Activated CD8-positive, alpha-beta memory T cell treated with anti-CD3 and anti-CD28 coated beads for 48 hours (primary cell): ENCODE results near the gene GABBR1.

Source experiments
- DNase-seq, 3 experiments: peaks; one replicate each; pipeline ENCODE4 v3.0.0-alpha.2; 2020; ENCODE audit warnings: low read depth in 2 of 3, low spot score in 2 of 3

GABBR1 gene

DNA sequence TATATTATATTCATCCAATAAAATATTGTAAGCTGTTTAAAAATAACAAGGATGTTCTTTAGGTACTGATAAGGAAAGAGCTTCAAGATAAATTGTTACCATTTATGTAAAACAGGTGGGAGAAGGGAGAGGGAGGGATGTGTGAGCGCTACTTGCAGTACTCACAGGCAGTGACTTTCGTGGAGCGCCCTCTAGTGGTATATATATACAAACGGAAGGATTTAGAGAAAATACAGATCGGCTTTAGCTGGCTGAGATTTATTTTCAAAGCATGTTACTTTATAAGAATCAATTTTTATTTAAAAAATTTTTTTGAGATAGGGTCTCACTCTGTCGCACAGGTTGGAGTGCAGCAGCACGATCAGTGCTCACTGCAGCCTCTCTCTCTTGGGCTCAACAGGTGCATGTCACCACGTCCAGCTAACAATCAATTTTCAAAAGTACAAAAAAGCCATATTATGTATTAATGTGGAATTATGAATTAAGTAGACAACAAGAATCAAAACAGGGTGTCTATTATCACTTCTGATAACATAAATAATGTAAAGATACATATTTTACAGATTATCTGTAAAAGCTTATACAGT lies 20.6 kb upstream of the GABBR1 start:
- no peak for DNase-seq

DNA sequence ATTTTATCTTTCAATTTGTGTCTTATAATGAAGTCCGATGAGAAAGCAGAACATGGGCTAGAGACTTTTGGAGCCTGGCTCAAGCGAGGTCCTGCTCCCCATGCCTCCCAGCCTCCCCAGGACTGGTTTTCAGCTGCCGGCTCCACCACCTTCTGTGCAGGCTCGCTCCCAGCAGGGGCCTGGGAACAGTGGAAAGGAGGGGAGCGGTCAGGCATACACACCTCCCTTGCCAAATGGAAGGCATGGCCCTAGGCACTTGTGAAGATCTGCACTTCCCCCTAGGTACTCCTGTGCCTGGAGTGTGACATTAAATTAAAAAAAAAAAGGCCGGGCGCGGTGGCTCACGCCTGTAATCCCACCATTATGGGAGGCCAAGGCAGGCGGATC lies 19.2 kb upstream of the GABBR1 start:
- no peak for DNase-seq

DNA sequence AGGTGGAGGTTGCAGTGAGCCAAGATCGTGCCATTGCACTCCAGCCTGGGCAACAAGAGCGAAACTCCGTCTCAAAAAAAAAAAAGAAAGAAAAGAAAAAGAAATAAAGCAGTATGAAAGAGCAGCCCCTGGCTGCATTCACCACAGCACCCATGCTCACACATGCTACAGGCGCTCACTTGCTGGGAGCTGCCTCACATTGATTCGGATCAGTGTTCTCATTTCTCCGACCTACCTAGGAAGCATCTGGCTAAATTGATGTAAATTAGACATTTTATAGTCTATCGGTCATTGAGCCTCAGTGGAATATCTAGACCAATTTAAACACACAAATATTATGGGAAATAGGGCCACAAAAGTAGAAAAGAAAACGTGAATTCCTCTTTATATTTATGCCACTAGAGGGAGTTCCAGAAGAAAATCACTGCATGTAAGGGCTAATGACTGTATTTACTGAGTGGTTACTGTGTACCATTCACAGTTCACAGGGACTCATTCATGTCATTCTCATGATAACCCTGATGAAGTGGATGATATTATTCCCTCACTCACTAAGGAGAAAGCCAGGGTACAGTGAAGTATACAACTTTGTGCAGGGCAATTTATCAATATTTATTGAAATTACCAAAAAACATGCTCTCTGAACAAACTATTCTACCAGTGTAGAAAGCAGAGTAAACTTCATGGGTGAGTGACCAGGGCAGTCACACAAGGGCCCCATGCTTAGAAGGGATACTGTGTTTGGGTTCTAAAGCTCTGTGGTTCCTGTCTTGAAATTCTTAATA lies 18.6 kb upstream of the GABBR1 start:
- no peak for DNase-seq

DNA sequence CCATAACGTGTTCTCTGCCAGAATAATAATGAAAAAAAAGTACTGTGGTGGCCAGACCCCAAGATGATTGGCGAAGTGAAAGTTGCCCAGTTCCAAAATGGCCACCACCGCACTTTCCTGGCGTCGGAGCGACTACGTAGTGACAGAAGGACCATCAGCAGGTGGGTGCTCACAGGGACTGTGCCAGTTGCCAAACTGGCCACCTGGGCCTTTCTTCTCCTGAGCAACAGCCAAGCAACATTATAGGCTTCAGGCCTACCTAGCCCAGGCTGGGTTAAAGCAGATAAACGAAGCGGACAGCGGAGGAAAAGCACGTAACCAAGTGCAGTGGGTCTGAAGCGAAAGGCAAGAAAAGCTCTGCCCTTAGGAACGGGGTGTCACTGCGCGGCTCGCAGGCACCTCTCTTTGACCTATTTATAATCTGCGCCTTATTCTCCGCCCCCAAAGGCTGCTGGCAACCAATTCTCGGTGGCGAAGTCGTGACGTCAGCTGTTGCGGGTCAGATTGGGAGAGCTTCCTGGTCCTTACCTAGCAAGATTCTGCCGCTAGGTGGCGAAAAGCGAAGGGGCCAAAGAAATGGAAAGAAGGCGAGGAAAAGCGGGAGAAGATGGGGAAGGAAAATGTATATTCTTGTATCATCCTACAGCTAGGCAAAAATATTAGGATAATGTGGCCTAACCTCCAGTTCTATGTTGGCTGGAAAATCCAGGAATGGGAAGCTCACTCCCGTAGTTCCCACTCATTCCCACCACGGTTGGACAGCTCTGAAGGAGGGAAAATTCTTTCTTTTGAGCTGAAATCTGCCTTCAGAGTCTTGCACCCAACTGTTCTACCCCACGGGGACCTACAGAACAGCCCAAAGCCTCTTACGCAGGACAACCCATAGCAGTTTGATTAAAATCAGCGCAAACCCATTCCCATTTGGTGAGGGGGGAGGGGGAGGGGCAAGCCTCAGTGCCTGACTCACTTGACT lies 17.0 kb upstream of the GABBR1 start:
- DNase-seq: peak; percentile 81 to 97 (median 87)

DNA sequence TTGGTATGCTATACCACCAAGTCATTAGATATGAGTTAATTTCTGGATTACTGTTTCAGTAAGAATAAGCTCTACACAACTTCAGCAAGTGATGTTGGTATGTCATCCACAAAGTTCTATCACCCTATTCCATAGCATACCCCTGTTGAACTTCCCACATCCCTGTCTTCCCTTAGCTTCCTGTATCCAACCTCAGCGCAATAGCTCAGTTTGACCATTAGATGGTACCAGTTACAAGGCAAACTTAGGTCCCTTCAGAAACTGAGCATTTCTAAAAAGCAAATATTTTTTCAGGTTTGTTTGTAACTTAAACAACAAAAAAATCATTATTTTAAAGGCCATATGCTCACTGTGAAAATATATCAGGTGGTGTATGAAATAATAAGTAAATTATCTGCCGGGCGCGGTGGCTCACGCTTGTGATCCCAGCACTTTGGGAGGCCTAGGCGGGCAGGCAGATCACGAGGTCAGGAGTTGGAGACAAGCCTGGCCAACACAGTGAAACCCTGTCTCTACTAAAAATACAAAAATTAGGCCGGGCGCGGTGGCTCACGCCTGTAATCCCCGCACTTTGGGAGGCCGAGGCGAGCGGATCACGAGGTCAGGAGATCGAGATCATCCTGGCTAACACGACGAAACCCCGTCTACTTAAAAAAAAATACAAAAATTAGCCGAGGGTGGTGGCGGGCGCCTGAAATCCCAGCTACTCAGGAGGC lies 15.1 kb upstream of the GABBR1 start:
- no peak for DNase-seq

DNA sequence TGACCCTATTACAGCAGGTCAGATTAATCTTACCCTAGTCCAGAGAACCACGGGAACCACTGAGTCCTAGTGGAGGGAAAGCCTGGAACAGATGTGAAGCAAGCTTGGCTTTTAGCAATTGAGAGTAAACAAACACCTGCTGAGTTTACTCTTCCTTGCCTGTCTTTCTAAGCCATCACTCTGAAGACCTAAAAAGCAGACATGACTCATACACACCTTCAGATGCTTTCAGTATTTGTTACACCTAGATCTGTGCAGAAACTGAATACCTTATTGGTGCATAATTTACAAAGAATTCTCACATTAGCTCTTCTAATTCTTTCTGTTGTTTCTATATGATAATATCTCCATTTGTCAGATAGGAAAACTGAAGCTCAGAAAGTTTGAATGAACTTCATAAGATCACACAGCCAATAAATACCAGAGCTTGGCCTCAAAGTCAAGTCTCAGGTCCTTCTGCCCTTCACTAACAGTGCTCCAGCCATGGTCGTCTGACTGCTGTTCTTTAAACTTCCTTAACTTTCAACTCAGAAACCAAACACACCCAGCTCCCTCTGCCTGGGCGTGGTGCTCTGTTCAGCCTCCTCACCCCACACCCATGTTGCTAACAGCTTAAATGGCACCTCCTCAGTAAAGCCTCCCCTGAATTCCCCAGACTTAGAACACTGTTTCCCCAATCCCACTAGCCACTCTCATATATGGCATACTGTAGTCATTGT lies 8.6 kb upstream of the GABBR1 start:
- DNase-seq: no peak

DNA sequence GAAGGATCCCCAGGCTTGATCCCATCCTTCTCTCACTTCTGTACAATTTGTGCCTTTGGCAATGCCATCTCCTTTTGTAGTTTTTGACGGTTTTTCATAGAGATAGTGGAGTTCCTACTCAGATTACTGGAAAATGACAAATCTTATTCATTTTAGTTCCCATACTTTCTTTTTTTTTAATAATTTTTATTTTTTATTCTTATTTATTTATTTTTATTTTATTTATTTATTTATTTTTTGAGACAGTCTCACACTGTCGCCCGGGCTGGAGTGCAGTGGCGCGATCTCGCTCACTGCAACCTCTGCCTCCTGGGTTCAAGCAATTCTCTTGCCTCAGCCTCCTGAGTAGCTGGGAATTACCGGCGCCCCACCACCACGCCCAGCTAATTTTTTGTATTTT lies 4.3 kb upstream of the GABBR1 start:
- no peak for DNase-seq

DNA sequence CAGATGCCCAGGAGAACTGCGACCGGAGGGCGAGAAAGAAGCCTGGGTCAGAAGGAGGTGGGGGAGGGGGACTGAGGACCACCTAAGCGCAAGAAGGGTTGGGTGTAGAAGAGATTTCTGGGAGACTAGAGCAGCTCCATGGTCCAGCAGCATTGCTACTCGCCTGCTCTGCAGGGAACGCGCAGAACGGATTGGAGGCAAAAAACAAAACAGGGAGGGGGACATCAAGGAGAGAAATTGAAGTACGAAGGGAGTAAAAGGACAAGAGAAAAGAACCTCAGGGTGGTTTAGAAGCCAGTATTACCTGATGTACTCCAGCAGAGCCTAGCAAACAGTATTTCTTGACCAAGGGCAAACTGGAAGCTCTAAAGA lies 537 bp upstream of the GABBR1 start:
- no peak for DNase-seq

DNA sequence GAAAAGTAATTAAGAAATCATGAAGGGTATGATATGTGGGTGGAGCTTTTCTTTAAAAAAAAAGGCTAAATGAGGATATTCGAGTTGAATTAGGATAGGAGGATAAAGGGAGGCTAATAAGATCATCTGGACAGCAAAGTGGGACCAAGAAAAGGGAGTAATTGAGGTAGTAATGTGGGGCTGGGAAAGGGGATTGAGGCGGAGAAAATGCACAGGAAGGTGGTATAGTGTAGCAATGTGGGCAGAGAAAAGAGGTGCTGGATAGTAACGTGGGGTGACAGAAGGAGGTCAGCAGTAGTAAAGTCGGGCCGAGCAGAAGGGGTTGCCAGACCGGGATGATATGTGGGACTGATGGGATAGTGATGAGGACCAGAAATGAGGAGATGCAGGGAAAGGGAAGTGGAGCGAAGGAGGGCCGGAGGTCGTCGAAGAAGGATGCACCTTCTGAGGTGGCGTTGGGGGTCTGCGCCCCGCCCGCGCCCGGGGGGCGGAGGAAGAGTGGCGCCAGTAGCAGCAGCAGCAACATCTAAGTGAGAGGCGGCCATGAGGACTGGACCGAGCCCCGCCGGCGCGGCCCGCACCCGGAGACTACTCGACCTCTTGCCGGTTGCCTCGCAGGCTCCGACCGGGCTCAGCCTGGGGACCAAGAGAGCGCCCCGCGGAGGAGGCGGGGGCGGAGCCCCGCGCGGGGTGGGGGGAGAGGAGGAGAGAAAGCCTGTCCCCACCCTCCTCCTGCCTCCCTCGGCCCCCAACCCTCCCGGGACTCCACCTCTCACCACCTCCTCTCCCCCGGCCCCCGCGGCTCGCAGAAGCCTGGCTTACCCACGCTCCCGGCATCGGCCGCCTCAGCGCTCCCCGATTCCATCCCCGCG lies 887 bp downstream of the GABBR1 start:
- DNase-seq: peak in 1 of 3 experiments; percentile 20

DNA sequence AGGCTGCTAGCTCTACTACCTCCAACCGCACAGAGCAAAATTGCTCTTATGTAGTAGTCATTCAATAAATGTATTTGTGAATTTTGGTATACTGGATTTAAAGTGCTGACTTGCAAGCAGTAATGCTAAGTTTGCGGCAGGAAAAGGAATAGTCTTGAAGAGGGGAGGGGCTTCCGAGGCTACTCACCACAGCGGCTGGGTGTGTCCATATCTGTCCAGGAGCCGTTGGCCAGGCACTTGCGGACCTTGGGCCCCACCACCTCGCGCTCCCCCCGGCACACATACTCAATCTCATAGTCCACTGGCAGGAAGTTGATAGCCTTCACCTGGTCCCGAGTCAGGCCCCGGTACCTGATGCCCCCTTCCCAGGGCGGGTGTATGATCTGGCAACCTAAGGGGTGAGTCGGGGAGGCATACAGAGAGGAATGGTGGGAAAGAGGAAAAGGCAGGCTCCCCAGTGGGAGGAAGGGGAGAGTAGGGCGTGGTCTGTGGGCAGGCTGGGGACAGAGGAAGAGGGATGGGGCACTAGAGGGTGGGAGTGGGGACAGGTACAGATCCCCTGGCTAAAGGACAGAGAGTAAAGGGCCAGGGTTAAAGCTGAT lies 1.7 kb downstream of the GABBR1 start:
- DNase-seq: no peak

DNA sequence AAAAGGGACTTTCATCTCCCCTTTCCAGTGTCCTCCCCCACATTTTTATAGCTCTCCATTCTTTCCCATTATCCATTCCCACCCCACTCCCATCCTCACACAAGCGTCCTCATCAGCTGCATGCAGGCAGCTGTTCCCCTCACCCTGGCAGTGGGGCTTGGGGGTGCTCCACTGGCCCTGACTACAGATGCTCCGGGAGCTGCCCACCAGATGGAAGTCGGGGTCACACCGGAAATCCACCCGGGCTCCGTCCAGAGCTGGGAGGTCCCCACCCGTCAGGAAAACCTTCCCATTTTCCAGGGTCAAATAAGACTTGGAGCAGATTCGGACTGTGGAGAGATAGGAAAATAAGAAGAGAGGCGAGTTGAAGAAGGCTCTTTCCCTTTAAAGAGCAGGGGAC lies 2.7 kb downstream of the GABBR1 start:
- DNase-seq: no peak

DNA sequence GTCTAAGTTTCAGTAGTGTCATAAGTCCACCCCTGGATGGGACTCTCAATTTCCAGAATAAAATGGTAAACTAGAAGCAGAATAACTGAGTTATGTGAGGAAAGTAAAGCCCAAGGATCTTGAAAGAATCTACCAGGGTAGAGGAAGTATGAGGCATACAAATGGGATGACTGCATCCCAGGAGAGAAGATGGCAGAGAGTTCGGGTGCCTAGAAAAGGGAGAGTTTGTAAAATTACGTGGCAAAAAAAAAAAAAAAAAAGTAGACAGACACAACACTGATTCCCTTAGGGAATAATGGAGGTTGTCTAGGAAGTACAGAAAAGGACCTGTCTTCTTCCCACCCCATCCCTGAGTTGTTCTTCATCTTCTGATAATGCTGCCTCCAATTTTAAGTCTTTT lies 3.4 kb downstream of the GABBR1 start:
- no peak for DNase-seq

DNA sequence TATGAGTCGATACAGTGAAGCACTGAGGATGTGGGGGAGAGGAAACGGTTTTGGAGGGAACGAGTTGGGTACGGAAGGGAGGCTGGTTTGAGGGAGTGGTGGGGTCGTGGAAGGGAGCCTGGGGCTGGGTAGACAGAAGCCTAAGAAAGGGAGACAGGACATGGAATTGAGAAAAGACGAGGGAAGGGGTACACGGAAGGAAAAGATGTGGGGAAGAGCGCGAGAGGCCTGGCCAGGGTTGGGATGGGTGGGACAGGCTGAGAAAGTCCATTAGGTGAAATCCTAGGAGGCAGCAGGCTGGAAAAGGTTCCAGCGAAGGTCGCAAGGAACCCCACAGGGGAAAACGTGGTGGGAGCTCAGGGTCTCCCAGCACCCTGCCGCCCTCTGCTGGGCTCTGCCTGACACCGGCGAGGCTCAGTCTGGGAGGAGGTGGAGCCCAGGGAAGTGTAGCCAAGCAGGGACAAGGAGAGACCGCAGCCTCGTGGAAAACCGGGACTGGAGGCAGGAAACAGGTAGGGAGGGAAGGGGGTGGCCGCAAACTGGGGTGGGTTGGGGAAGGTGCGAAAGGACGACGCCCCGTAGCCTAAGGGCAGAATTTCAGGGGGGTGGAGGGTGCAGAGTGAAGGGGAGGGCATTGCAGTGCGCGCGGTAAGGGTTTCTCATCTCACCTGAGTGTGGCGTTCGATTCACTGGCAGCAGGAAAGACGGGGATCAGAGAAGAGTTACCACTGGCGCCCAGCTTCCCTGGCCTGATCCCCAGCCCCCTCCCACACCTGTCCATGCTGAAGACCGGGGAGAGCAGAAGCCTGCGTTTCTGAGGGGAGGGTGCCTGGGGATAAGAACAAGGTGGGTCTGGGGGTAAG lies 4.3 kb downstream of the GABBR1 start:
- DNase-seq: peak in 2 of 3 experiments; percentile 30 to 31

DNA sequence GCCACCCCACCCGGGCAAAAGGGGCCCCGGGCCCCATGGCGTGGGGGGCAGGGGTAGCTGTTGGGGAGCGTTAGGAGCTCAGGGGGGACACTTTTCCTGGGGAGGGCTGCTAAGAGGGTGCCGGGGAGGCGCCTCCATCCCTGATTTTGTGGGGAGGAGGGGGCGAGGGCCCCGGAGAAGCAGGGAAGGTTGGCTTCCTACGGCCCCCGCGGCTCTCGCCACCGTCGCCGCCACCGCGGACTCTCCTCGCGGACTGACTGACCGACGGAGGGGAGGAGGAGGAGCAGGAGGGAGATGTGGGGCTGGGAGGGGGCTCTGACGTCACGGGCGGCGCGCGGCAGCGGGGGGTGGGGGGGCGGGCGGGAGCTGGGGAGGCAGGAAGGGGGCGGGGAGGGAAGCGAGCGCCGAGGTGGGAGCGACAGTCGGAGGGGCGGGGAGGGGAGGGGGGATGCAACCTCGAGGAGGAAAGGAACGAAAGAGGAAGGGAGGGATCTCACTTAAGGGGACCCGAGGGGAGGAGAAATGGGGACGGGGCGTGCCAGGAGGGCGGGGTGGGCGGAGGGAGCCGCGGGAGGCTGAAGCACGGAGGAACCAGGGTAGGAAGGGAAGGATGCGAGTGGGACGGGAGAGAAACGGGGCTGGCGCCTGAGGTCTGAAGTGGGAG lies 5.1 kb downstream of the GABBR1 start:
- peak in 1 of 3 experiments; percentile 12 for DNase-seq

DNA sequence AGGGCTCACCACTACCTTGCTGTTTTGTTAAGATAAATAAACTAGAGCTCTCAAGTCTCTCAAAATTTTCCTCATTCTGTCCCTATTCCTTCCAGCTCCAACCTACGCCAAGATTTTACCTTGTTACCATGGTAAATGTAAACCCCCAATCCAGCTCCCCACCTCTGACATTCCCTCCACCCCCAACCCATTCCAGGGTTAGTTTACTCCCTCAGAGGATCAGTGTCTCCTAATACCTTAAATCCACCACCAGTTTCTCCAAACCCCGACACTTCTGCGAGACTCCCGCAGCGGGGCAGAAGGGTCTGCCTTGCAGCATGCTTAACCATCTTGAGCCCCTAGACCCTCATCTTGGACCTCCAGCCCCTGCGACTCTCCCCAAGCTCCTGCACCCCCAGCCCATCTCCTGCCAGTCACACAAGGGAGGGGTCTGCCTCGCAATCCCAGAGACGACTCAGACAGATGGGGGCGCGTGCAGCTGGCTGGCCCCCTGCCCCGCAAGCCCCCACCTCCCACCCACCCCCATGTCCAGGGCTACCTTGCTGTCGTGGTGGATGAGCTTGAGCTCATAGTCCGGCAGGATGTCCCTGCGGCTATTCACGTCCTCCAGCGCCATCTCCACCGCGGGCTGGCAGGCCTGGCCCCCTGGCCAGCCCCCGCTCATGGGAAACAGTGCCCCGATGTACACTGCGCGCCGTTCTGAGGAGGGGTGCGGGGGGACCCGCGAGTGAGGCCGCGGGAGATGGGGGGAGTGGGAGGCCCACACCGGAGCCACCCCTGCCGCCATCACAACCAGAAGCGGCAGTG lies 5.8 kb downstream of the GABBR1 start:
- no peak for DNase-seq

DNA sequence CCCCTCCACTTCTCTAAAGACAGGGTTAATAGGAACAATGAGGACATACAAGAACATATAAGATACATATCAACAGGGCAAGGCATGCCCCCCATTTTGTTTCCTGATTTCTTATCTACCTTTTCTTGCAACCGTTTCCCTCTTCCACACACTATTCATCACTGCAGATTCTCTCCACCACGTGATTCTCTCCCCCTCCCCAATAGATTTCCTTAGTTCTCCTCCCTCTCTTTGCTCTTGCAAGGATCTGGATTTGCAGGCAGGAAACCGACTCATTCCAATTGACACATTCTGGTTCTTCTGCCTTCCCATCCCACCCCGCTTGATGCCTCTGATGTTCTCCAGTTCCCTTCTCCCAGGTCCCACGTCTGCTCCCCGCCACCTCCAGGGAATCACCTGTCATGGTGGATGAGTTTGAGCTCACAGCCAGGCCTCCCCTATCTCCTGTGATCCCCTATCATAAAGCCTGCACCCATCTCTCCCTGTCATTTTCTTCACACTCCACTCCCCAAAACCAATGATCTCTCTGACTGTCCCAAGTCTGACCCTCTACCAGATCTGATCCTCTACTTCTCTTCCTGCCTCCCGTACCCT lies 7.5 kb downstream of the GABBR1 start:
- no peak for DNase-seq
